ENCODE measurements around the gene UBE2H.
"Not testable (repeated sequence)": the region's sequence is repeated elsewhere in the genome, so short reads cannot be mapped to it uniquely, and the experiment has no call there.

Gene UBE2H

GRCh38 chr7:129841465-129841864, 111.3 kb downstream of the UBE2H start:
- DNase-seq: no peak

DNA sequence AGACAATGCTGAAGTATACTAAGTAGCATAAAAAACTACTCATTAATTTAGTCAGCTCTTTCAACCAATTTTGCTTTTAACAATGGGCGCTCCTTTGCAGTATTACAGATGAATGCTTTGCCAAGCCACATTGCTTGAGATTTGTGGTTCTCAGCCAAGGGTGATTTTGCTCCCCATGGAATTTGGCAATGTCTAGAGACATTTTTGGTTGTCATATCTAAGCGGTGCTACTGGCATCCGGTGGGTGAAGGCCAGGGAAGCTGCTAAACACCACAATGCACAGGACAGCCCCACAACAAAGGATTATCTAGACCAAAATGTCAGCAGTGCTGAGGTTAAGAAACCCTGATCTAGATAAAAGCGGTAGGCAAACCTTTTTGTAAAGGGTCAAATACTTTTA, 112.0 kb downstream of the UBE2H start:
- no peak for DNase-seq

DNA sequence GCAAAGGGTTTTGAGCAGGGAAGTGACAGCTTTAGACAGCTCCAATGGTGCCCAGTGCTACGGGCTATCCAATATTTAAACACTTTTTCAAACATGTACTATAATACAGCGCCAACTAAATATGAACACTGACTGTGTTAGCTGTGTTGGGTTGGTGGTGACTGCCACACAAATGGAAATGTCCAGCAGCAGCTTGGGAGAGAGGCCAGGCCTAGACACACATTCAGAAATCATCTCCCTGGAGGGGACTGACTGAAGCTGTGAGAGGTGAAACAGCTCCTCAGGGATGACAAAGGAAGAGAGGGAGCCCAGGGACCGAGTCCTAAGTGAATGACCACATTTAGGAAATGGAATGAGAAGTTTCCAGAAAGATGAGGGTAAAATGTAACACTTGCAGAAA, 115.8 kb downstream of the UBE2H start:
- DNase-seq: no peak

- no peak for DNase-seq
Measured at GRCh38 chr7:129835569-129835968, 117.2 kb downstream of the UBE2H start.

GRCh38 chr7:129833353-129833752, 119.4 kb downstream of the UBE2H start:
- DNase-seq: not testable (repeated sequence)

DNA sequence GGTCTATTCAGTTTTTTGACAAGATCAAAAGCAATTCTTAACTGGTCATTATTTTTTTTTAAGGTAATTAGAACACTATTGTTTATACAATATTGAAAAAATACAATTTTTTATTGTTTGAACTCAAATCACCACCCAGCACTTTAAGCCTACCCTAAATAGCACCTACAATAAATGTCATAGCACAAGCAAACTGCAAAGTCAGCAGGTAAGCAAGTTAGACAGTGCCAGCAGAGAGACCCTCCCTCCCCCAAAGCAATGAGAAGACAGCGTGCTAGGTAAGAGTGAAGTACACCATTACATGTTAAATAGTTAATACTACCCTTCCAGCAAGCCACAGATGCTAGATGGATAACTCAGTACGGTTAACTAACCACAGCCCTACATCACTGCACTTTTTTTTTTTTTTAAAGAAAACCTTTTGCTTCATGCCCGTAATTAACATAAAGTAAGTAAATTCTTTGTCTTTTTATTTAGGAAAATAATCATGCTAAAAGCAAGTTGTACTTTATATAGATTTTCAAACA, 120.0 kb downstream of the UBE2H start:
- DNase-seq: no peak

DNA sequence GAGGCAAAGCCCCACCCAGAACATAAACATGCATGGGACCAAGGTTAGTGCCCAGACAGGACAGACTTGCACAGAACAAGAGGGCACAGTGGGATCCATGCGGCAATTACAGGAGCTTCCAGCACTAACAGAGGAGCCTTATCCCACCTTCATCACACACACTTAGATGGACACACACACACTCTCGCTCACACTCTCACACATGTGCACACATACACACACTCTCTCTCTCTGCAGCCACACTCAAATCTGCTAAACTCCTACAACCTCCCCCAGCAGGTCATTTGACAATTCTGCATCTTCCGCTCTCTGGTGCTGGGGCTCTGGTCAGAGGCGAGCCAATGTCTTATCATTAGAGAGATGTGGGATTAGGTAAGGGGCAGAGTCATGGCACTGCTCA, 120.5 kb downstream of the UBE2H start:
- DNase-seq: no peak

DNA sequence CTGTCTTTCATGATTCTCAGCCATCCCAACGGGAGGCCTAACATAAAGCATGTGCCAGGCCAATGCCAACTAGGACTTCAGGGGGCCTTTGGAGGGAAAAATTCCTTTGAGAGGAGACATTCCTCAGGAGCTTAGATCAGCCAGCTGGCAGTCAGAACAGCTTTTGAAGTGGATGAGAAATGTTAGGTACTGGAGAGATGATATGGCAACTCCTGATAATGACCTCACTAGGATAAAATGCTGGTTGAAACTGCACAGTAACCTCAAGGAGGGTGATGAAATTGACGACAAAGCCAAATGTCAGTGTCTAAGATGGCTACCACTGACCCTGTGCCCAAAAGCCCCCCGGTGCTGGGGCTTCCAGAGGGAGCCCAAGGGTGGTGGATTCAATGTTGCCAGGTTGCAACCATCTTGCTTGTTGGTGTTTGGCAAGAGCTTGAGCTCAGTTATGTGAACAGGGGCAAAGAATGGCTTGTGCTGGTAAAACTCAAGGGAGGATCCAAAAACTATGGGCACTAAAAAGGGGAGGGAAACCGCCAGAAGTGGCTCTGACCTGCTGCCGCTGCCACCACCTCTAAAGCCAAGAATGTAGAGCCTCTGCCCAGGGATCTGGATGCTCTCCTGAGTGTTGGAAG, 121.2 kb downstream of the UBE2H start:
- no peak for DNase-seq

DNA sequence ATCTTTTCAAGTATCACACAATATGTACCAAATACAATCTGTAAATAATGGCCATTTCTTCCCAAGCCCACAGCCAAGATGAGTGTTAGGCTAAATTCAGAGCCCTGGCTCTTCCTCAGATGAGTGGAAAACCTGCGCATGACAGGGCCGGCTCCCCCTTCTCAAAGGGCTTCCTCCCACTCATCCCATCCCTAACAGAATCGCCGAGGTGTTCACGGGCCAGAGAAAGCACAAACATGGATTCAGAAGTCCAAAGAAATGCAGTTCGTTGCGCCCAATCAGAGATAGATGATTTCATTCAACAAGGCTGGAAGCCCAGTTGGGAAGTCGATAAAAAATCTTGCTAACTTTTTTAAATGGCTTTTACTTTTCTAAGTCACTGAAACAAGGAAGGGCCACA, 121.8 kb downstream of the UBE2H start:
- DNase-seq: no peak

GRCh38 chr7:129829737-129830631, 122.8 kb downstream of the UBE2H start:
- DNase-seq: peak; percentile 49

GRCh38 chr7:129828989-129829736, 123.6 kb downstream of the UBE2H start:
- no peak for DNase-seq

- no peak for DNase-seq
Measured at GRCh38 chr7:129828078-129828762, 124.5 kb downstream of the UBE2H start.

DNA sequence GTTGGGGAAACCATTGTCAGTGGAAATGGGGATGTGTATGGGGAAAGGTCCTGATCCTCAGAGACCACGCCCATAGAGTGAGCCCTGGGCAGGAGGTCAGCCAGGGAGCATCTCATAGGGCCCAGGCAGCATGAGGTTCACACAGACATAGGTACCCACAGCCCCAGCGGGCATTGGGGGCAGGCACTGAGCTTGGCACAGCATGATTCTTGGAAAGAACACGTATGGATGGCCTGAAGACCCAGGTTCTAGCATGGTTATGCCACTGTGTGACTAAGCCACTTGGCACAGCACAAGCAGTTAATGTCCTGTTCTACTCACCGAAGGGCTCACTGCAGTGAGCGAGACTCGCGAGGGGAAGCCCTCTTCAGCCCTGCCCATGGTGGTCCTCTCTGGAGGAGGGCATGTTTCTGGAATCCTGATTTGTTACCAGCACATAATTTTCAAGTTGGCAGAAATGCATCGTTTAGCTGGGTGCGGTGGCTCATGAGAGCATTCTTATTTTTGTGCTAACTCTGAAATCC, 125.2 kb downstream of the UBE2H start:
- no peak for DNase-seq

DNA sequence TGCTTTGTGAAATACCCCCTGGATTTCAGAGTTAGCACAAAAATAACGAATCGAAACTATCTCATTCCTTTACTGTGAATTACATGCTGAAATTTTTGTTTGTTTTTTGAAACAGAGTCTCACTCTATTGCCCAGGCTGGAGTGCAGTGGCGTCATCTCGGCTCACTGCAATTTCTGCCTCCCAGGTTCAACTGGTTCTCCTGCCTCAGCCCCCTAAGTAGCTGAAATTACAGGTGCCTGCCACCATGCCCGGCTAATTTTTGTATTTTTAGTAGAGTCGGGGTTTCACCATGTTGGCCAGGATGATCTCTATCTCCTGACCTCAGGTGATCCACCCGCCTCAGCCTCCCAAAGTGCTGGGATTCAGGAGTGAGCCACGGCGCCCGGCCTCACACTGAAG, 125.9 kb downstream of the UBE2H start:
- not testable (repeated sequence) for DNase-seq

DNA sequence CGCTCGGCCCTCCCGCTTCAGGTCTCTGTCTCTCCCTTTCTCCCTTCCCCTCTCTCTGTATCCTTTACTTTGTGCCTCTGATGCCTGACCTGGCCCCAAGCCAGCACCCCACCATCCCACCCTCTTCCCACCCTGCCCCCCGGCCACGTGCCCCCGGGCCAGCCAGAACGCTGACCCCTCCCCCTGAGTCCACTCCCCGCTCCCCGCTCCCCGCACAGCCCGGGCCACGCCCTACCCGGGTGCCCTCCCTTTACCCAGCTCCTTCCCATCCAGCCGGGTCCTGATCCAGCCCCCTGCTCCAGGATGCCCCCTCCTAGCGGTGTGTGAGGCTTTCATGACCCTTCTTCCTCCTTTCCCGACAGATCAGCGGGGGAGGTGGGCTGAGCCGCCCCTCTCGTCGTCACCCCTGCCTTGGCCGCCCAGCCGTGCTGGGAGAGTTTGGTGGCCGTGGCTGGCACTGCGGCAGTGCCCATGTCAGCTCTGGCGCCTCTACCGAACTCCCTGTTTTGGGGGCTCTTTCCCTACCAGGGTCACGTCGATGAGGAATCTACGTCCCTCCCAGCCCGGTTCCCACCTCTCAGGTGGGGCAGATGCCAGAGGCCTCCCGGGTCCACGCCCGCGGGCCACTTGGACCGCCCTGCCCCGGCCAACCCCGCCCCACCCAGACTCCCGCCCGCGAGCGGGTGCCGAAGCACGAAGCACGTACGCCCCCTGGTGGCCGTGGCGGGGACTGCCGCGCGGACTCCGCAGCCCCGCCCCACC, 127.4 kb downstream of the UBE2H start:
- DNase-seq: peak; percentile 91

DNA sequence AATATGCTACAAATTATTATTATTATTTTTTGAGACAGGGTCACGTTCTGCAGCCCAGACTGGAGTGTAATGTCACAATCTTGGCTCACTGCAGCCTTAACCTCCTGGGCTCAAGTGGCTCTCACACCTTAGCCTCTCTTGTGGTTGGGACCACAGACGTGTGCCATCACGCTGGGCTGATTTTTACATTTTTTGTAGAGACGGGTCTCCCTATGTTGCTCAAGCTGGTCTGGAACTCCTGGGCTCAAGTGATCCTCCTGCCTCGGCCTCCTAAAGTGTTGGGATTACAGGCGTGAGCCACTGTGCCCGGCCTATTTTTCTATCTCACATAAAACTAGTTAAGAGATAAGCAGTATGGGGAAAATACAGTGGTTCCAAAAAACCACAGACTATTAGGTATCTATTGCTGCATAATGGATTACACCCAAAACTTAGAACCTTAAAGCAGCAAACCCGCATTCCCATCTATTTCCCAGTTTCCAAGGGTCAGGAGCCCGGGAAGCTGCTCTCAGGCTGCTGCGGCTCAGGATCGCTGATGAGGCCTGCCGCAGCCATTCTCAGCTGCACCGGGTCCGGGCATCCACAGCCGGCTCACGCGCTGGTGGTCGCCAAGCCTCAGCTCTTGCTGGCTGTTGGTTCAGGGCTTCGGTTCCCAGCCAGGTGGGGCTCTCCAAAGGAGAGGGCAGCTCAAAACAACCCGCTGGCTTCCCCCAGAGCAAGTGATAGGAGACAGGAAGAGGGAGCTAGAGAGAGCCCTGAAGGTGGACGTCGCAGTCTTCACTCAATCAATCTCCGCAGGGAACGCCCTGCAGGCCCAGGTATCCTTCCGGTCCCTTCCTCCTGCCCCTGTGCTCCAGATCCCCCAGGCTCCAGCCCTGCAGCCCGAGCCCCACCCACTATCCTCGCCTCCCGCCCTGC, 128.2 kb downstream of the UBE2H start:
- DNase-seq: no peak

GRCh38 chr7:129823143-129823542, 129.6 kb downstream of the UBE2H start:
- DNase-seq: not testable (repeated sequence)

DNA sequence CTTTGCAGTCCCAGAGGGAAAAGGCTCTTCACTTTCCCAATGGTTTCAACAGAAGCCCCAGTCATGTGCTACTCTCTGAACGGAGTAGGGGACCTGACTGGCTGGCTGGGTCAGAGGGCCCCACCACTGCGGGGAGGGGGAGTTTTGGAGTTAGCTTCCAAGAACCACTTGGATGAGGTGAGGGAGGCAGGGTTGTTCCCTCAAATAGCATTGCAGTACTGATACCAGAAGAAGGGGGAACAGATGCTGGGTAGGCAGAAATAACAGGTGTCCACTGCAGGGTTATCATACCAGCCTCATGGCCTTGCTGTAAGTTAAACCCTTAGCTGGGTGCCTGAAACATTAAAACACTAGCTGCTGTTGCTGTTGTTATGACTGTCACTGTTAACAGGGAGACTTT, 131.3 kb downstream of the UBE2H start:
- no peak for DNase-seq

DNA sequence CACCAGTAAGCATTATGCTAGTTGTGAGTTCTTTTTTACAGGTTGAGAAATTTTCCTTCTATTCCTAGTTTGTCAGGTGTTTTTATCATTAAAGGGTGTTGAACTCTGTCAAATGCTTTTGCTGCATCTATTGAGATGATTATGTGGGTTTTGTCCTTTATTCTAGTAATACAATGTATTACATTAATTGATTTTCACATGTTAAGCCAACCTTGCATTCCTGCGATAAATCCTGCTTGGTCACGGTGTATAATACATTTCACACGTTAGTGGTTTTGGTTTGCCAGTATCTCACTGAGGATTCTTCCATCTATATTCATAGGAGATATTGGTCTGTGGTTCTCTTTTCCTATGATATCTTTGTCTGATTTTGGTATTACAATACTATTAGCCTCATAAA, 136.0 kb downstream of the UBE2H start:
- DNase-seq: no peak

GRCh38 chr7:129807863-129808262, 144.9 kb downstream of the UBE2H start:
- DNase-seq: no peak

Measured in activated CD4-positive, alpha-beta T cell treated with anti-CD3 and anti-CD28 coated beads, Interleukin-2, amount 50 U/mL, for 1 hour (primary cell).